D721Med (cell line): Measurements from ENCODE around the gene RSPH1.

ENCODE experiments used
- DNase-seq: peaks from one replicate; pipeline ENCODE4 v3.0.0; 2011; ENCODE audit warnings: low spot score; ENCODE audit not compliant: insufficient read length
- FAIRE-seq: peaks from 2 replicates; lab custom pipeline; 2011; peaks lifted over from hg19 to GRCh38; lab: Jason Lieb, UNC
- CTCF ChIP-seq: IDR thresholded peaks from 2 replicates; pipeline ENCODE4 v1.5.1; 2012; ENCODE audit warnings: mild to moderate bottlenecking, control low read depth; ENCODE audit not compliant: insufficient read depth; ENCODE audit errors: missing control alignments

The RSPH1 gene

GRCh38 chr21:42496120-42496838, at the start of gene RSPH1:
TSS of gene RSPH1 (minus strand) at chr21:42496224. CDS start at chr21:42496186, 38 bp downstream.
- DNase-seq (peak; percentile 93), FAIRE-seq (no peak)
- peak; percentile 15 for TF ChIP-seq CTCF

GRCh38 chr21:42545745-42546144, 49.7 kb upstream of the RSPH1 start:
- TF ChIP-seq CTCF = no peak
- FAIRE-seq (no peak), DNase-seq (no peak)

GRCh38 chr21:42545317-42545716, 49.3 kb upstream of the RSPH1 start:
- DNase-seq = no peak
- TF ChIP-seq CTCF = no peak
- no peak for FAIRE-seq

GRCh38 chr21:42544544-42544943, 48.5 kb upstream of the RSPH1 start:
- DNase-seq (no peak), FAIRE-seq (no peak)
- TF ChIP-seq CTCF = no peak

- DNase-seq (no peak), FAIRE-seq (no peak)
- TF ChIP-seq CTCF = no peak
Measured at GRCh38 chr21:42543106-42543847, 47.3 kb upstream of the RSPH1 start.

- DNase-seq = no peak
- no peak for TF ChIP-seq CTCF
- no peak for FAIRE-seq
Measured at GRCh38 chr21:42542596-42542995, 46.6 kb upstream of the RSPH1 start.

- DNase-seq (no peak), FAIRE-seq (no peak)
- no peak for TF ChIP-seq CTCF
Measured at GRCh38 chr21:42542196-42542595, 46.2 kb upstream of the RSPH1 start.
